HL-60 (cell line): ENCODE data around the gene MAN2A2.

Source experiments
- DNase-seq, 2 experiments: peaks; one replicate each; pipeline ENCODE4 v3.0.0-alpha.2; 2010 to 2020; ENCODE audit warnings: low read depth in 1 of 2, low spot score in 1 of 2
- H3K27ac ChIP-seq: fragments of 250-450 bp; sonication (Bioruptor Pico); replicated peaks from 2 replicates; pipeline ENCODE4 v1.5.1; 2020; ENCODE audit warnings: mild to moderate bottlenecking, moderate library complexity
- H3K27me3 ChIP-seq: fragments of 250-450 bp; sonication (Bioruptor Pico); 2 replicates; pipeline ENCODE4 v1.5.1; 2021; ENCODE audit warnings: mild to moderate bottlenecking, moderate library complexity; ENCODE audit not compliant: insufficient read depth, poor library complexity, severe bottlenecking
- H3K4me3 ChIP-seq: replicated peaks from 2 replicates; pipeline ENCODE4 v1.5.1; 2011; ENCODE audit warnings: mild to moderate bottlenecking, control low read depth, low read length; ENCODE audit not compliant: insufficient read depth
- GABPA ChIP-seq: IDR thresholded peaks from 2 replicates; pipeline ENCODE4 v1.6.1; 2012; ENCODE audit warnings: low read depth
- POLR2AphosphoS5 ChIP-seq: IDR thresholded peaks from 2 replicates; pipeline ENCODE4 v1.6.1; 2012; ENCODE audit warnings: low read depth
- SPI1 ChIP-seq: IDR thresholded peaks from 2 replicates; pipeline ENCODE4 v1.6.1; 2012; ENCODE audit warnings: low read depth, mild to moderate bottlenecking, borderline replicate concordance
- long read RNA-seq: library from polyadenylated mRNA; unstranded; transcript quantifications from one replicate; pipeline ENCODE4 v2.0.0, GENCODE V29; 2020
- TF ChIP-seq, protein P1 (sequence below): IDR thresholded peaks from one replicate; pipeline ENCODE4 v1.5.1; 2011; ENCODE audit warnings: low read length, control low read depth, inconsistent platforms; ENCODE audit not compliant: insufficient read depth
- TF ChIP-seq, protein P2 (sequence below): IDR thresholded peaks from 2 replicates; pipeline ENCODE4 v1.6.1; 2012; ENCODE audit warnings: low read depth; ENCODE audit not compliant: insufficient replicate concordance

The MAN2A2 gene
- long read RNA-seq, transcript MAN2A2-212 (4 exons, 623 nt): major isoform, 265 of 411 reads
- long read RNA-seq, partial matches to known transcripts: 95 of 411 reads
- long read RNA-seq, other reads (novel, unspliced or antisense): 50 of 411 reads

DNA sequence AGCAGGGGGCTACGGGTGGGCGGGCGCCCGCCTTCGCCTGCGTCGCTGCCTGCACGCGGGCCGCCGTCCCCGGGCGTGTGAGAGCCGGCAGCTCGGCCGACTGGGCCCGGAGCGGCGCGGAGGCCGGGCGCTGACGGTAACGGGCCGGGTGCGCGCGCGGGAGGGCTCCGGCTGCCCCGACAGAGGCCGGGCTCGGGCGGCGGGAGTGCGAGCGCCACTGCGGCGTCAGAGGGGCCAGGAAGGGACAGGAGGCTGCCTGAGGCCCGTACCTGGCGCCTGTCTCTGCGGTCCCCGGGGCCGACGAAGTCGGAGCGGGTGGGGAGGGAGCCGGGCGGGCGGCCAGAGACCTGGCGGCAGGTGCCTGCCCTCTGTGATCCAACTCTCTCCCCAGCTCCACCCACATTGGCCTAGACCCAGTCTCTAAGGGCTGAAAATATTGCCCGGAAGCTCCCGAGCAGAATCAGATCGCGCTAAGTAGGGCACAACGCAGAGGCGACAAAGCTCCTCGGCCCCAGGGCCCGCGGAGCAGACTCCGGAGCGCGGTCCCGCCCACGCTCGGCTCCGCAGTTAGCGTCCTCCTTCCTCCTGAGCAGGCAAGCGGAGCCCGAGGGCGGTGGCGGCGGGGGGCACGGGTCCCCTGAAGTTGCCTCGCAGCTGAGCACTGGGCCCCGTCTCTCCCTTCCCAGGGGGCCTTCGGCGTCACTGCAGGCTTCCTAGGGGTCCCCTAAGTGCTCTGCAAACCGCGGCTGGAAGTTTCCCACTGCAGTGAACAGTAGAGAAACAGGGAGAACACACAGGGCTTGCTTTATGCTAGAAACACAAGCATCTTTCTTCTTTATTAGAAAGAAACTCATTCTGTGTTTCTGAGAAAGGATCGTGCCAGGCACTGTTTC lies at the start of gene MAN2A2:
MAN2A2 (plus strand) TSS at position 463 of the 893 bp plus-strand sequence. CDS start 906 bp downstream, outside the sequence.
- Histone ChIP-seq H3K27ac (peak within 1 kb of the TSS; percentile 91), H3K4me3 (peak within 1 kb of the TSS; percentile 67), H3K27me3 (no peaks in the 10 kb centered on the region)
- DNase-seq: peak; percentile 72 to 75
- no peak for TF ChIP-seq SPI1
- no peak for TF ChIP-seq GABPA
- TF ChIP-seq, protein P1, sequence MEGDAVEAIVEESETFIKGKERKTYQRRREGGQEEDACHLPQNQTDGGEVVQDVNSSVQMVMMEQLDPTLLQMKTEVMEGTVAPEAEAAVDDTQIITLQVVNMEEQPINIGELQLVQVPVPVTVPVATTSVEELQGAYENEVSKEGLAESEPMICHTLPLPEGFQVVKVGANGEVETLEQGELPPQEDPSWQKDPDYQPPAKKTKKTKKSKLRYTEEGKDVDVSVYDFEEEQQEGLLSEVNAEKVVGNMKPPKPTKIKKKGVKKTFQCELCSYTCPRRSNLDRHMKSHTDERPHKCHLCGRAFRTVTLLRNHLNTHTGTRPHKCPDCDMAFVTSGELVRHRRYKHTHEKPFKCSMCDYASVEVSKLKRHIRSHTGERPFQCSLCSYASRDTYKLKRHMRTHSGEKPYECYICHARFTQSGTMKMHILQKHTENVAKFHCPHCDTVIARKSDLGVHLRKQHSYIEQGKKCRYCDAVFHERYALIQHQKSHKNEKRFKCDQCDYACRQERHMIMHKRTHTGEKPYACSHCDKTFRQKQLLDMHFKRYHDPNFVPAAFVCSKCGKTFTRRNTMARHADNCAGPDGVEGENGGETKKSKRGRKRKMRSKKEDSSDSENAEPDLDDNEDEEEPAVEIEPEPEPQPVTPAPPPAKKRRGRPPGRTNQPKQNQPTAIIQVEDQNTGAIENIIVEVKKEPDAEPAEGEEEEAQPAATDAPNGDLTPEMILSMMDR: no peak
- TF ChIP-seq, protein P2, sequence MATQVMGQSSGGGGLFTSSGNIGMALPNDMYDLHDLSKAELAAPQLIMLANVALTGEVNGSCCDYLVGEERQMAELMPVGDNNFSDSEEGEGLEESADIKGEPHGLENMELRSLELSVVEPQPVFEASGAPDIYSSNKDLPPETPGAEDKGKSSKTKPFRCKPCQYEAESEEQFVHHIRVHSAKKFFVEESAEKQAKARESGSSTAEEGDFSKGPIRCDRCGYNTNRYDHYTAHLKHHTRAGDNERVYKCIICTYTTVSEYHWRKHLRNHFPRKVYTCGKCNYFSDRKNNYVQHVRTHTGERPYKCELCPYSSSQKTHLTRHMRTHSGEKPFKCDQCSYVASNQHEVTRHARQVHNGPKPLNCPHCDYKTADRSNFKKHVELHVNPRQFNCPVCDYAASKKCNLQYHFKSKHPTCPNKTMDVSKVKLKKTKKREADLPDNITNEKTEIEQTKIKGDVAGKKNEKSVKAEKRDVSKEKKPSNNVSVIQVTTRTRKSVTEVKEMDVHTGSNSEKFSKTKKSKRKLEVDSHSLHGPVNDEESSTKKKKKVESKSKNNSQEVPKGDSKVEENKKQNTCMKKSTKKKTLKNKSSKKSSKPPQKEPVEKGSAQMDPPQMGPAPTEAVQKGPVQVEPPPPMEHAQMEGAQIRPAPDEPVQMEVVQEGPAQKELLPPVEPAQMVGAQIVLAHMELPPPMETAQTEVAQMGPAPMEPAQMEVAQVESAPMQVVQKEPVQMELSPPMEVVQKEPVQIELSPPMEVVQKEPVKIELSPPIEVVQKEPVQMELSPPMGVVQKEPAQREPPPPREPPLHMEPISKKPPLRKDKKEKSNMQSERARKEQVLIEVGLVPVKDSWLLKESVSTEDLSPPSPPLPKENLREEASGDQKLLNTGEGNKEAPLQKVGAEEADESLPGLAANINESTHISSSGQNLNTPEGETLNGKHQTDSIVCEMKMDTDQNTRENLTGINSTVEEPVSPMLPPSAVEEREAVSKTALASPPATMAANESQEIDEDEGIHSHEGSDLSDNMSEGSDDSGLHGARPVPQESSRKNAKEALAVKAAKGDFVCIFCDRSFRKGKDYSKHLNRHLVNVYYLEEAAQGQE: peak; percentile 8

DNA sequence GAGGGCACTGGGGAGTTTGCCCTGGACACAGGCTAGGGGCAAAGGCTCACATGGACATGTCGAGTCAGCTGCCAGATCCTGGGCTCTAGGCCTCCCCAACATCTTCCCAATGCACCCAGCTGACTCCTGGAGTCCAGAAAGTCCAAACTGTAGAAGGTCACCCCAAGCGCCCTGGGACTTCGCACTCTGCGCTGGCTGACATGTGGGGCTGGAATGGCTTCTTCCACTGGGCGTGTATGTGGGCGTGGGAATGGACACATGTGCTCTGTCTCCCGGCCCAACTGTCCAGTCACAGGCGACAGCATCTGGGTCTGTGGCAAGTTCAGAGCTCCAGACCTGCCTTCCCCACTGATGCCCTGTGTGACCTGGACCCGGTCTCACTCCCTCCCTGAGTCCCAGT lies 48.0 kb upstream of the MAN2A2 start:
- no peak for DNase-seq
- Histone ChIP-seq H3K27me3 (no peaks in the 10 kb centered on the region), H3K4me3 (no peak overlapping the region), H3K27ac (no peak overlapping the region)
- TF ChIP-seq SPI1 (no peak), GABPA (no peak), POLR2AphosphoS5 (no peak)
- TF ChIP-seq, protein P1: no peak
- TF ChIP-seq, protein P2: no peak

DNA sequence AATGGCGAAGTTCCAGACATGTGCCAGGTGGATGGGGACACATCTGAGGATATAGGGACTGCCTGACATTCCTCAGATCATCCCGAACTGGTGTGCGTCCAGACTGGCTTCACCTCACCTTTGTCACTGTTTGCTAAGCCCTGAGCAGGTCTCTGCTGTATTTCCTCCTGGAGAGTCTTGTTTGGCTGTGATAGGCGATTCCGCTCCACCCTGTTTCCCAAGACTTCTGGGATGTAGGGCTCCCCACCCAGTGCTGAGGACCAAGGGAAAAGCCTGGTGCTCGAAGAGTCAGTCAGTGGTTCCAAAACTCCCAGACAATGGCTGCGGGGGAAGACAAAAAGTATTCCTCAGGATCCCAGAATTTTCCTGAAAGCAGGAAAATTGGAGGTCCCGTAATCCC lies 45.8 kb upstream of the MAN2A2 start:
- H3K27ac ChIP-seq: no peak overlapping the region
- DNase-seq: no peak
- H3K4me3 ChIP-seq: no peak overlapping the region
- H3K27me3 ChIP-seq: no peaks in the 10 kb centered on the region
- TF ChIP-seq SPI1: no peak
- no peak for TF ChIP-seq GABPA
- no peak for TF ChIP-seq POLR2AphosphoS5

DNA sequence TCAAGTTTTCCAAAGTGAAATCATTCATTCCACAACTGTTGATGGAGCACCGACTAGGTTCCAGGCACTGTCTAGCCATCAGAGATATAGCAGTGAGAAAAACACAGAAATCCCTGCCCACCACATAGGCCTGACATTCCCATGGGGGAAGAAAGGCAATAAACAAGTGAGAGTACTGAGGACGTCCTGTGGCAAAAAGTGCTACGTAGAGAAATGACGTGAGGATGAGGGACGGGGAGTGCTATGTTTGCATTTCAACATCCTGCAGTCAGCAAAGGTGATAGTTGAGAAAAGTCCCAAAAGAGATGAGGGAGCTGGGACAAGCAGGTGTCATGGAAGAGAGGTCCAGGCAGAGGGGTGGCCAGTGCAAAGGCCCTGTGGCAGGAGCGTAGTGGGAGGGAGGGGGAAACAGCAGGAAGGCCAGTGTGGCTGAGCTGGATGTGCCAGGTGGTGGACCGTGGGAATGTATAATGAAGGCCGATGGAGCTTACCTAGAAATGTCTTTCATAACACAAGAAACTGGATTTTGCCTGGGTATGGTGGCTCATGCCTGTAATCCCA lies 45.1 kb upstream of the MAN2A2 start:
- no peak for TF ChIP-seq POLR2AphosphoS5
- TF ChIP-seq, protein P1: no peak
- TF ChIP-seq SPI1: no peak
- TF ChIP-seq, protein P2: no peak
- no peak for TF ChIP-seq GABPA
- H3K4me3 ChIP-seq: no peak overlapping the region
- H3K27ac ChIP-seq: no peak overlapping the region
- H3K27me3 ChIP-seq: no peaks in the 10 kb centered on the region
- DNase-seq: no peak
